Activated naive CD8-positive, alpha-beta T cell treated with anti-CD3 and anti-CD28 coated beads, Interleukin-2, amount 50 U/mL, for 24 hours (primary cell): ENCODE results near the gene INPP5F.

ENCODE experiments used
- ATAC-seq: fragments of 150-1000 bp; cut with Tn5 transposase; one replicate; pipeline ENCODE4 v1.10.0; 2021
- DNase-seq: peaks from one replicate; pipeline ENCODE4 v3.0.0; 2021
- H3K27ac Mint-ChIP-seq: one replicate; pipeline ENCODE4 v1.8.0; 2021; ENCODE audit warnings: mild to moderate bottlenecking, mixed read lengths
- H3K27me3 Mint-ChIP-seq: one replicate; pipeline ENCODE4 v1.8.0; 2021; ENCODE audit warnings: mixed read lengths
- H3K36me3 Mint-ChIP-seq: one replicate; pipeline ENCODE4 v1.8.0; 2021; ENCODE audit warnings: low read depth, mixed read lengths
- H3K4me1 Mint-ChIP-seq: one replicate; pipeline ENCODE4 v1.8.0; 2021; ENCODE audit warnings: mixed read lengths
- H3K4me3 Mint-ChIP-seq: one replicate; pipeline ENCODE4 v1.8.0; 2021; ENCODE audit warnings: mild to moderate bottlenecking, moderate library complexity, mixed read lengths
- H3K9me3 Mint-ChIP-seq: one replicate; pipeline ENCODE4 v1.8.0; 2021; ENCODE audit warnings: mixed read lengths

INPP5F gene

DNA sequence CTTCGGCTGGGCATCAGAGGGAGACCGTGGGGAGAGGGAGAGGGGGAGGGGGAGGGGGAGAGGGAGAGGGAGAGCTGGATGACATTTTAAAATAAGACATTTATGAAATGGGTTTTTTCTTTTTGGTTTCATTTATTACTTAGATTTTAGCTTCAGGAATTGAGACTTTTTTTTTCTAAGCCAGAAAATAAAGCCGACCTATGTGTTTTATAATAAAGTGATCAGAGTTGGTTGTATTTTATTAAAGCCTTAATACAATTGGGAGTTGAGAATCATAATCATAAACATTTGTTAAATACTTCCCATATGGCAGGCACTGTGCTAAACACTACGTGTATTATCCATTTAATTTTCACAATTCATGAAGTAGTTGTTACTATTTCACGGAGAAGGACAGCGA lies 70.2 kb downstream of the INPP5F start:
- Mint-ChIP-seq H3K36me3 (peaks cover 27% of the 10 kb centered on the region), H3K4me3 (no peak overlapping the region), H3K4me1 (no peaks in the 10 kb centered on the region), H3K9me3 (no peaks in the 10 kb centered on the region), H3K27me3 (no peaks in the 10 kb centered on the region), H3K27ac (no peak overlapping the region)
- no peak for DNase-seq
- no peak for ATAC-seq

DNA sequence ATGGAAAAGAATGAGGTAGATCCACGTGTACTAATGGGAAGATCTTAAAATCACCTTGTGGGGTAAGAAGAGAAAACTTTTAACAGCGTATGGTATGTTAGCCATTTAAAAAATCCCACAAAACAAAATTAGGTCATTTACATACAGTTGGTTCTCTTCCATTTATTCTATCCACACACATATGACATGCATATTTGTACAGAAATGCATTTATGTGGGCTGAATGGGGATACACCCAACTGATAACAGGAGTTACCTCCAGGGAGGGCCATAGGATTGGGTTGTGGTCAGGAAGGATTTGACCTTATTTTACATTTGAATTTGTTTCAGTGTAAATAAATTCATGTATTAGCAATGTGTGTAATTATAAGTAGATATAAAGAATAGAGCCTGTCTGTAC lies 75.3 kb downstream of the INPP5F start:
- DNase-seq (no peak), ATAC-seq (no peak)
- H3K4me1 Mint-ChIP-seq: no peaks in the 10 kb centered on the region
- H3K4me3 Mint-ChIP-seq: no peak overlapping the region
- H3K27me3 Mint-ChIP-seq: no peaks in the 10 kb centered on the region
- no peak overlapping the region for H3K27ac Mint-ChIP-seq
- peaks cover 31% of the 10 kb centered on the region for H3K36me3 Mint-ChIP-seq
- no peaks in the 10 kb centered on the region for H3K9me3 Mint-ChIP-seq

DNA sequence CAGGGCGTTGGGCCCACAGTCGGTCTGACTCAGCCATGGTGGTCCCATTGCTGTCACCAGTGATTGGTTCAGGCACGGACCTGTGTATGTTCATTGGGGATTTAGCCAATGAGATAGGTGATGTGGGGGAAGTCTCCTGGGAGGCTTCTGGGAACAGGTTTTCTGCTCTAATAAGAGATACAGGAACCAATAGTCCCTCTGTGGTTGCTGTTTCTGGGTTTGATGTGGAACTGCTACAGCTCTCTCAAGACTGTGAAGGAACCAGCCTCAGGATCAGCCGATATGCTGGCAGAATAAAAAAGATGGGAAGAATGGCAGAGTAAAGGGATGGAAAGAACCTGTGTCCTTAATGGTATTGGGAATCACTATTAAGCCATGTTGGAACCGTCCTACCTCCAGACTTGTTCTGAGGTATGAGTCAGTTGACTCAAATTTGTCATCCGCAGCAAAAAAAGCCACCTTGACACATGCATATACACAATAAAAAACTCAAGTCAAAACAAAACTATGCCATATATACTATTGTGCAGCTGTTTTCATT lies 76.2 kb downstream of the INPP5F start:
- no peak overlapping the region for H3K4me3 Mint-ChIP-seq
- ATAC-seq (no peak), DNase-seq (no peak)
- H3K36me3 Mint-ChIP-seq: peaks cover 25% of the 10 kb centered on the region
- H3K9me3 Mint-ChIP-seq: no peaks in the 10 kb centered on the region
- H3K4me1 Mint-ChIP-seq: no peaks in the 10 kb centered on the region
- H3K27me3 Mint-ChIP-seq: no peaks in the 10 kb centered on the region
- no peak overlapping the region for H3K27ac Mint-ChIP-seq

DNA sequence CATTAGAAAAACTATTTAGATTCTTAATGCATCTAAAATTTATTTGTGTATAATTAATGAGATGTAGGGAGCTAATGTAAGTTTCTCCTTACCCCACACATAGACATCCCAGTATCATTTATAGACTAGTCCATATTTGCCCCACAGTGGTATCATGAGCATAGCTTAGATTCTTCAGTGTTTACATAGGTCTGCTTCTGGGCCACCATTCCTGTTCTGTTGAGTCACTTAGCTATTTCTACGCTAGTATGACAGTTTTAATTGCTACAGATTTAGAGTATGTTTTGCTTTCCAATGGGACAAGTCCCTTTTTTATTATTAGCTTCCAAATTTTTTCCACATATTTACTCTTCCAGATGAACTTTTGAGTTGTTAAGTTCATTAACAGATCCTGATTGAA lies 77.4 kb downstream of the INPP5F start:
- Mint-ChIP-seq H3K4me3 (no peak overlapping the region), H3K36me3 (peaks cover 22% of the 10 kb centered on the region), H3K4me1 (peaks cover 3% of the 10 kb centered on the region), H3K27ac (no peak overlapping the region), H3K27me3 (no peaks in the 10 kb centered on the region), H3K9me3 (no peaks in the 10 kb centered on the region)
- ATAC-seq (no peak), DNase-seq (no peak)

DNA sequence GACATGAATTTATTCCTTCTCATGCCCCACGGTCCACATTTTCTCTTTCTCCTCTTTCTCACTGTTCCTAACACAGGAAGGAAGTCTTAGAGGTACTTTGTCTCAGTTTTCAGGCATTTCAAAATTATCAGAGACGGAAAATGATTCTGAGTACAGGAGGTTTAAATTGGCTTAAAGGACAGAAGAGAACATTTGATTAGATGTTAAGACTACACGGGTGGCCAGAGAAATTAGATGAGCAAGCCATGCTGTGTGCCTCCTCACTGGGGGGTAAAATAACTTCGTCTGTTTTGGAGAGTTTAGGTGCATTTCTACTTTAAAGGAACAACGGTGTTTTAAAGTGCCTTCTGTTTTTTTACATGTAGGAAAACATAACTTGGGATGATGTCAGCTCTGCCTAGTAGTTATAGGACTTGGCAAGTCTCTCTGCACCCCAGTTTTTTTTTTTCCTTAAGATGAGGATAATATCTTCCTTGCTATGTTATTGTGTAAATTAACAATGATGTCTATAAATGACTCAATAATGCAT lies 79.9 kb downstream of the INPP5F start:
- no peak for ATAC-seq
- Mint-ChIP-seq H3K27me3 (no peaks in the 10 kb centered on the region), H3K4me1 (peaks cover 3% of the 10 kb centered on the region), H3K9me3 (no peaks in the 10 kb centered on the region), H3K4me3 (no peak overlapping the region), H3K27ac (no peak overlapping the region), H3K36me3 (peaks cover 17% of the 10 kb centered on the region)
- DNase-seq: no peak

DNA sequence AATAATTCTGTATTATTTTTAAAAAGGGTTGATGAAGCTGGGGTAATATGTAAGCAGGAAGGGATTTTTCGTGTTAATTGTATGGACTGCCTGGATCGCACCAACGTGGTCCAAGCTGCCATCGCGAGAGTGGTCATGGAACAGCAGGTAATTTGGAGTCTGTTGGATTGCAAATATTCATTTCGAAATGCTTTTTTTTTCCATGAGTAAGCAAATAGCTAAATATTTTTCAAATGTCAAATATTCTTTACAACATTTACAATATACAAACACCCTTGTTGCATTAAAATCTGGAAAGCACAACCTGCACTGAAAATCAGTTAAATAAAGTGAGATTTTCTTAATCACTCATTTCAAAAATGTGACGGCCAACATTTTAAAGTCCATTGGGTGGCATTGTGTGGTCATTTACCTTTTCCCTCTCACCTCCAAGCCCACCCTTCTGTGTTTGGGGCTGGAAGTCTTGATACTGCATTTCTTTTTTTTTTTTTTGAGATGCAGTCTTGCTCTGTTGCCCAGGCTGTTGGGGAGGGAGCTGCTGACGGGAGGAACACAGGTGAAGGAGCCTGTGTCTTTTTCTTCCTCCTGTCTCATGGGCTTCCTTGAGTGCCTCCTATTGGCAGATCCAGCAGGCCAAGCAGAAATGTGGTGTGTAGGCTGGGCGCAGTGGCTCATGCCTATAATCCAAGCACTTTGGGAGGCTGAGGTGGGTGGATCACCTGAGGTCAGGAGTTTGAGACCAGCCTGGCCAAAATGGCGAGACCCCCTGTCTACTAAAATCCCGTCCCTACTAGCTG lies 80.7 kb downstream of the INPP5F start:
- ATAC-seq: no peak
- Mint-ChIP-seq H3K27ac (no peak overlapping the region), H3K9me3 (no peaks in the 10 kb centered on the region), H3K36me3 (peaks cover 13% of the 10 kb centered on the region), H3K27me3 (no peaks in the 10 kb centered on the region), H3K4me1 (peaks cover 3% of the 10 kb centered on the region), H3K4me3 (no peak overlapping the region)
- DNase-seq: no peak

DNA sequence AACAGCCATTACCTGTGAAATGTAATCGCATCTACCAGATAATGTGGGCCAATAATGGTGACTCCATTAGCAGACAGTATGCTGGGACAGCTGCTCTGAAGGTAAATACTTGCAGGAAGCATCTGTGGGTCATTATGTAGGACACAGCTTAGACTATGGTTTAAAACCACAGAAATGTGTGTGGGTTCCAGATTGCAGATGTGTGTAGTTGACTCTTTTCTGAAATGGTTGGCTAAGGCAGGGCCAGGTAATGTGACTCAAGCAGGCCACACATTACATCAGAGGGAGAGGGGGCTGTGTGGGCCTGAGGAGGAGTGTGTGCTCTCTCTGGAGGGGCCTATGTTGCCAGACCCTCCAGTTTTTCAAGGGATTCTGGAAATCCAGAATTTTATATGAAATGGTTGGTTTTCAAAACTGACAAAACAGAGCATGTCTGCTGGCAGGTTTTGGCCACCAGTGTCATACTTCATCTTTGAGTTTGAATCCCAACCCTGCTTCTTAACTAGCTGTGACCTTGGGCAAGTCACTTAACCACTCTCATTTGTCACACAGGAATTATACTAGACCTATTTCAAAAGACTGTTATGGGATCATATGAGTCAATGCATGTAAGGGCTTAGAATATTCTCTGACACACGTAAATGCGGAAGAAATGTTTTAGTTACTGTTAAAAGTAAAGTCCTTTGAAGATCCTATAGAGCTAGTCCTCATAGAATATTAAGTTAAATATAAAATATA lies 82.3 kb downstream of the INPP5F start:
- Mint-ChIP-seq H3K4me3 (no peak overlapping the region), H3K36me3 (peaks cover 17% of the 10 kb centered on the region), H3K9me3 (no peaks in the 10 kb centered on the region), H3K27me3 (no peaks in the 10 kb centered on the region), H3K27ac (no peak overlapping the region), H3K4me1 (peaks cover 3% of the 10 kb centered on the region)
- ATAC-seq (peak; percentile 52), DNase-seq (no peak)

DNA sequence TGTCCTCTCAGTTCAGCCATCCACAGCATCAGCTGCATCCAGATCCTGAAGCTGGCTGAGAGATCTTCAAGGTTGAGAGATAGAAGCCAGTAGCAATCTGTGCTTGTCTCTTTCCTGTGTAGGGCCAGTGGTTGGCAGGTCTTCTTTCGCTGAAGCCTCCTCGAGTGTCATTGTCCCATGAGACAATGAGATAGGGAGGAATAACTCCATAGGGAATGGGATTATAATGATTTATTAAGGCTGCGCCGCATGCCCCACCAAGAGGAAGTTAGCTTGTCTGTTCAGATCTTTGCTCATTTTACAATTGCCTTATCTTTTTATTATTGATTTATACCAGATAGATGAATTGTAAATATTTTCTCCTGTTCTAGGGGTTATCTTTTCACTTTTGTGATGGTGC lies 85.3 kb downstream of the INPP5F start:
- H3K27ac Mint-ChIP-seq: no peak overlapping the region
- H3K27me3 Mint-ChIP-seq: no peaks in the 10 kb centered on the region
- DNase-seq: no peak
- no peak for ATAC-seq
- peaks cover 3% of the 10 kb centered on the region for H3K4me1 Mint-ChIP-seq
- peaks cover 18% of the 10 kb centered on the region for H3K36me3 Mint-ChIP-seq
- no peaks in the 10 kb centered on the region for H3K9me3 Mint-ChIP-seq
- H3K4me3 Mint-ChIP-seq: no peak overlapping the region

DNA sequence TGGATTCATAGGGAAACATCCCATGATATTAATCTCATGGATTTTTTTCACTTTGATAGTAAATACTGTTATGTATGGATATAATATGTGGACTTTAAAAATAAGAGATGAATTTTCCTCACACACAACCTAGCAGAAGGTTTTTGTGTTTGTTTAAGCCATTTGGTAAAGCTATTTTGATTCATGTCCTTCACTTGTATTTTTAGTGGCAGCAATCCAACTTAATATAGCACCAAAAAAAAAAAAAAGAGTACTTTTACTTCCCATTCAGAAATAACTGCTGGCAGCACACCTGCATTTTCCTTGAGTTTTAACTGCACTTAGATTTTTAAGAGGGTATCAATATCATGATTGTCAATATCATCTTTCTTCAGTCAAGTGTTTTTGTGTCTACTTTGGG lies 86.8 kb downstream of the INPP5F start:
- peaks cover 21% of the 10 kb centered on the region for H3K36me3 Mint-ChIP-seq
- no peak for DNase-seq
- no peak overlapping the region for H3K4me3 Mint-ChIP-seq
- no peaks in the 10 kb centered on the region for H3K9me3 Mint-ChIP-seq
- ATAC-seq: no peak
- H3K27ac Mint-ChIP-seq: no peak overlapping the region
- H3K4me1 Mint-ChIP-seq: peaks cover 3% of the 10 kb centered on the region
- H3K27me3 Mint-ChIP-seq: no peaks in the 10 kb centered on the region

DNA sequence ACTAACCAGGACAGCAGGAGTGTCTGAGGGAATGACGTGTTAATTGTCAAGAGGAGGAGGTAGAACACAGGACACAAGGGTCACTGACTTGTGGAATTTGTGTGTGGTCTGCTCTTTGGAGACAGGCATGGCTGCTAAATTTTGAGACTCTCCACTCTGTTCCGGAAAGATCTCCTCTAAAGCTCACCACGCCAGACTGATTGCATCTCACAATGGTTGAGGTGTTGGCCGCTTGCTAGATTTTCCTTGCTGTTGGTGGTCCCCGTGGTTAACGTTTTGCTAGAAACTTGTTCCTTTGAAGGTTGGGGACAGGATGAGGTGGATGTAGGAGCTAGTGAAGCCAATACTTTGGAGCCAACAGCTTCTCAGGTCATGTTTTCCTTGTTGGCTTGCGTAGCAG lies 89.8 kb downstream of the INPP5F start:
- Mint-ChIP-seq H3K27ac (no peak overlapping the region), H3K36me3 (peaks cover 23% of the 10 kb centered on the region), H3K27me3 (no peaks in the 10 kb centered on the region), H3K4me1 (no peaks in the 10 kb centered on the region), H3K4me3 (no peak overlapping the region), H3K9me3 (no peaks in the 10 kb centered on the region)
- ATAC-seq (no peak), DNase-seq (no peak)

DNA sequence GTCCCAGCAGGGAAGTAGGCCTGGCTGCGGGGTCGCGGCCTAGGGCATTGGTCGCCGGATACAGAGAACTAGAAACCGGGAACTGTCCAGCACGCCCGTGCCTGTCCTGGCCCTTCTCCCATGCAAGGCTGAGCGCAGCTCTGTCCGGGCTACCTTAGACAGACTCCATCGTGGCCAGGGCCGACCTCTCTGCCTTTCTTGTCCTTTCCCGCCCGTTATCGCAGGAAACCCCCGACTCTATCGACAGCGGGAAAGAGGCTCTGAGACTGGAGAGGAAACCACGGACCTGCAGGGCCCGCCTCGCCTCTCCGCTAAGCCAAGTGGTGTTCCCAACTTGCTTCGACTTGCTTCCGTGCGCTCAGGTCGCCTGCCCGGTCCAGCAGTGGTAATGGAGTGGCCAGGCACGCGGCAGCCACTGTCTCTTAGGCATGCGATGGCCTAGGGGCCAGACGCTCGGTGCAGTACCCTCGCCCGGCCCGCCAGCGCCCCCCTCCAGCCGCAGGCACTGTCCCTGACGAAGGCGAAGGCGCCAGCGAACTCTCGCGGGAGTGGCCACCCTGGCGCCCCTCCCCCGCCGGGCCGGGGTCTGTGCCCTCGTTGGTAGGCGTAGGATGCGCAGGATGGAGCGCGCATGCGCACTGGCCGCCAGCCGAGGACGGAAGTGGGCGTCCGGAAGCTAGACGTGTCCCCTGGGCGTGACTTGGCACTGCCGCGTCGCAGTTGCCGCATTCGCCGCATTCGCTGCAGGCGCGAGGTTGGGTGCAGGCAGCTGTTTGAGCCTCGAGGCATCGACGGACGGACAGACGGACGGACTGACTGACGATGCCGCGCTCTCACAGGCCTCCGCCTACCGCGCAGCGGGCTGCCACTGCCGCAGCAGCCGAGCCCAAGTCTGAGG lies 92.4 kb downstream of the INPP5F start:
- H3K36me3 Mint-ChIP-seq: peaks cover 26% of the 10 kb centered on the region
- DNase-seq (no peak), ATAC-seq (no peak)

DNA sequence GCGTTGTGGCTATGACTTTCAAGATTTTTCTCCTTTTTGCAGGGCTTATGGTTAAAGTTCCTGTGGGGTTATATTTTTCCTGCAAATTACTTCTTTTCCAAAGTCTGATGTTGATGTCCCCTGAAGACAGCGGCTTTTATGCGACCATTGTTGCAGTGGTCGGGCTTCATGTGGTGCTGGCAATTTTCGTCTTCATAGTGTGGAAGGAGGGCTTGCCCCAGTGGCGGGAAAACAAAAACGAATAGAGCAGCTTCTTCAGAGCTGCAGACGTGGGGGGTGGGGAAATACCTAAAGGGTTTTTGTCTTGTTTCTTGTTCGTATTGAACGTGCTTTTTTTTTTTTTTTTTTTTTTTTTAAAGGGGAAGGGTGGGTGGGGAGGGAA lies 93.0 kb downstream of the INPP5F start:
- H3K4me3 Mint-ChIP-seq: no peak overlapping the region
- peaks cover 29% of the 10 kb centered on the region for H3K36me3 Mint-ChIP-seq
- no peak overlapping the region for H3K27ac Mint-ChIP-seq

More for the DNA sequence above, 92.4 kb downstream of the INPP5F start:
- Mint-ChIP-seq H3K27ac (no peak overlapping the region), H3K4me3 (no peak overlapping the region), H3K27me3 (no peaks in the 10 kb centered on the region), H3K4me1 (no peaks in the 10 kb centered on the region), H3K9me3 (no peaks in the 10 kb centered on the region)

DNA sequence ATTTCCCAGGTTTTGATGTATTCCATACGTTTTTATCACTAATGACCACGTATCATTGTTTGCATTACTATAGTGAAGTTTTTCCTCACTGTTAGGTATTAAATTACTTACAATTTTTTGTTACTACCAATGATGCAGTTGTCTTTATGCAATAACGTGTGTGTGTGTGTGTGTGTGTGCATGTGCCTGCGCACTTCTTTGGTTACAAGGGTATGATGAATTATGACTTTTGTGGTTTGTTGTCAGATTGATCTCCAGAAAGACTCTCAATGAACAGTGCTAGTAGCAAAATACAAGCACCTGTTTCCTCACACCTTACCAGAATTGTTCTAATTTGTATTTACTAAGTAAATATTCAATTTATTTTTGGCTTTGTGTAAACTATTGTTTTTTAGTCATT lies 95.3 kb downstream of the INPP5F start:
- Mint-ChIP-seq H3K36me3 (peaks cover 25% of the 10 kb centered on the region), H3K4me3 (no peak overlapping the region), H3K27ac (no peak overlapping the region), H3K9me3 (no peaks in the 10 kb centered on the region), H3K27me3 (no peaks in the 10 kb centered on the region), H3K4me1 (no peaks in the 10 kb centered on the region)
- DNase-seq (no peak), ATAC-seq (no peak)

More for the DNA sequence above, 93.0 kb downstream of the INPP5F start:
- ATAC-seq (no peak), DNase-seq (no peak)
- no peaks in the 10 kb centered on the region for H3K9me3 Mint-ChIP-seq
- H3K4me1 Mint-ChIP-seq: no peaks in the 10 kb centered on the region
- no peaks in the 10 kb centered on the region for H3K27me3 Mint-ChIP-seq

DNA sequence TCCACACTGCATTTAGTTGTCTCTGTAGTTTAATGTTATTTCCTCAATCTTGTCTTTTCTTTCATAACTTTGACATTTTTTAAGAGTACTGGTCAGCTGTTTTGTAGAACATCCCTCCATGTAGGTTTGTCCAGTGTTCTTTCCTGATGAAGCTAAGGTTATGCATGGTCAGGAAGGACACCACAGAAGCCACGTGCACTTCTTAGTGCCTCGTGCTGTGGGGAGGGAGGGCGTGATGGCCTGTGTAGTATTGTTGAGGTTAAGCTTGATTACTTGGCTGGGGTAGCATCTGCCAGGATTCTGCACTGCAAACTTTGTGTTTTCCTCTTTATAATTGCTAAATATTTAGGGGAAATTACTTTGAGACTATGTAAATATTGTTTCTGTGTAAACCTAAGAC lies 98.4 kb downstream of the INPP5F start:
- Mint-ChIP-seq H3K27me3 (no peaks in the 10 kb centered on the region), H3K9me3 (no peaks in the 10 kb centered on the region), H3K4me3 (no peak overlapping the region), H3K4me1 (no peaks in the 10 kb centered on the region), H3K27ac (no peak overlapping the region), H3K36me3 (peaks cover 43% of the 10 kb centered on the region)
- no peak for DNase-seq
- ATAC-seq: no peak
